Heart right ventricle (tissue), 16 donors: ENCODE measurements around the gene MAP2K1. TPM values are rescaled to one million over a fixed set of nuclear protein-coding genes. Genes with fewer than 3 reads are reported as not detected.
"Not testable (repeated sequence)": the region's sequence is repeated elsewhere in the genome, so short reads cannot be mapped to it uniquely, and the experiment has no call there.

Experiments
- ATAC-seq, 8 donors: fragments of 200-7000 bp; cut with Tn5 transposase; one replicate each; pipeline ENCODE4 v1.9.1; 2020; ENCODE audit warnings: mild to moderate bottlenecking in 8 of 8, moderate library complexity in 8 of 8, moderate number of reproducible peaks in 1 of 8
- DNase-seq, 2 donors: peaks; one replicate each; pipeline ENCODE4 v3.0.0-alpha.2; 2020
- H3K27ac ChIP-seq, 10 donors: fragments of 200-600 bp; sonication (generic) in 2 of 10; one replicate each; pipeline versions ENCODE4 v1.5.0 to v1.8.0; 2020 to 2022; ENCODE audit warnings: mild to moderate bottlenecking in 3 of 10
- H3K27me3 ChIP-seq, 7 donors: fragments of 200-600 bp; one replicate each; pipeline ENCODE4 v1.8.0; 2021 to 2022; ENCODE audit warnings: mild to moderate bottlenecking in 2 of 7
- H3K36me3 ChIP-seq, 9 donors: fragments of 200-600 bp; sonication (generic) in 1 of 9; one replicate each; pipeline versions ENCODE4 v1.5.0 to v1.8.0; 2020 to 2022; ENCODE audit warnings: mild to moderate bottlenecking in 2 of 9
- H3K4me1 ChIP-seq, 9 donors: fragments of 200-600 bp; sonication (generic) in 1 of 9; one replicate each; pipeline versions ENCODE4 v1.5.0 to v1.8.0; 2020 to 2022; ENCODE audit warnings: mild to moderate bottlenecking in 4 of 9
- H3K4me3 ChIP-seq, 10 donors: fragments of 200-600 bp; sonication (generic) in 2 of 10; one replicate each; pipeline versions ENCODE4 v1.5.0 to v1.8.0; 2020 to 2022; ENCODE audit warnings: mild to moderate bottlenecking in 7 of 10, moderate library complexity in 2 of 10
- H3K9me3 ChIP-seq, 11 donors: fragments of 200-600 bp in 10 of 11; sonication (generic) in 2 of 11; one replicate each; pipeline versions ENCODE4 v1.5.0 to v1.8.0; 2013 to 2022; ENCODE audit warnings: mild to moderate bottlenecking in 2 of 11, control low read depth in 1 of 11, moderate library complexity in 1 of 11
- CTCF ChIP-seq, 9 donors: fragments of 200-600 bp; sonication (generic) in 2 of 9; IDR thresholded peaks; one replicate each; pipeline versions ENCODE4 v1.5.0 to v1.8.0; 2021 to 2022; ENCODE audit warnings: antibody characterized with exemption in 9 of 9, mild to moderate bottlenecking in 5 of 9, moderate library complexity in 1 of 9
- WGBS, 2 donors: extraction: QIAGEN DNeasy Blood & Tissue Kit; methylation state at CpG; one replicate each; pipeline ENCODE4 v1.1.7; 2013; ENCODE audit warnings: inconsistent platforms in 1 of 2; 5-methylcytosine and 5-hydroxymethylcytosine counted together
- intact Hi-C, 10 donors: fragments of 100-400 bp; cut with DNase I; formaldehyde crosslinking; loops; one replicate each; pipeline versions ENCODE4 v1.11.1 to v1.14.2; 2022
- polyA plus RNA-seq, 2 donors: library from polyadenylated mRNA; stranded (reverse); fragments of 200-250 nt; gene quantifications; one replicate each; pipeline ENCODE4 v1.2.3, GENCODE V29; 2013
- total RNA-seq, 10 donors: library from RNA; stranded (reverse); fragmentation: NEBNext Ultra II Directional in 3 of 10; extraction: Animal tissue kit (Norgen Biotek cat#: 25700) in 3 of 10; gene quantifications; one replicate each; pipeline versions ENCODE4 v1.2.1 to v1.2.4, GENCODE V29; 2021 to 2023
- donor health status: Arrhythmogenic right ventricular cardiomyopathy.
- donor health status: ischemic (EF 13 %, LVEDD 7.1; RV severe dilation, severe dysfunction).
- donor health status: healthy with polysubstance abuse.
- donor health status: DM: no; HTN: yes; CAD: no.
- donor health status: DM: no; HTN: no; CAD: no.
- donor health status: ischemic (EF 25% LVEDD 6.9; RV normal size, moderate dysfunction).
- donor health status: ischemic (EF 25% LVEDD 5.7; RV mildly dilated, moderate dysfunction).
- donor health status: healthy.
- donor health status: DM: yes; HTN: yes; CAD: no.
- donor health status: Ischemic cardiomyopathy.
- donor health status: ischemic (EF 35%, LVEDD 5.7; RV mildly dilated, moderate dysfunction).
- donor health status: nonischemic (EF 11% LVEDD 7.7; RV severe dilation, severe dysfunction).
- donor health status: DM: yes; HTN: yes; CAD: no.
- donor health status: PGD.
- donor health status: ischemic (EF 29% LVEDD 5.4; RV normal size, mild dysfunction).
- donor health status: nonischemic (EF 23%, LVEDD 6.1; RV moderate dilation, normal function).

Gene MAP2K1
- total and polyA plus RNA-seq, 12 donors: 7.5 to 106 (median 44.7) TPM

GRCh38 chr15:66356359-66357236 lies 30.1 kb upstream of the MAP2K1 start, which contains the start of gene TIPIN:
TIPIN (minus strand) TSS chr15:66356685; CDS start chr15:66352947, 3,738 bp downstream.
- Histone ChIP-seq H3K9me3 (no peaks in the 10 kb centered on the region), H3K4me3 (peak within 1 kb of the TSS; percentile 47 to 76 (median 59)), H3K27me3 (no peaks in the 10 kb centered on the region), H3K4me1 (peaks cover 0 to 14% (median 5%) of the 10 kb centered on the region in 9 donors), H3K36me3 (peaks cover 0 to 15% (median 0%) of the 10 kb centered on the region in 9 donors), H3K27ac (peak within 1 kb of the TSS in 9 of 10 donors; percentile 30 to 87 (median 61))
- 7% methylated on average over 51 of the region's 51 CpGs for WGBS, 2 donors
- ATAC-seq (peak; percentile 98 to 100 (median 99)), DNase-seq (peak; percentile 95 to 97)
- TF ChIP-seq CTCF (IDR thresholded peaks at IDR 0.05): no peak
- intact Hi-C loops: loop anchor here in 3 of 10 donors (1.0 to 10.0 kb wide), 2 partner anchors 30 to 138 kb away; partner anchors contain the start of genes SNAPC5 (in 2 of the 3) and MAP2K1 (in 1 of the 3)

GRCh38 chr15:66359740-66360139 lies 27.0 kb upstream of the MAP2K1 start:
- TF ChIP-seq CTCF (IDR thresholded peaks at IDR 0.05): no peak
- intact Hi-C loops: loop anchor here in 2 of 10 donors (10.0 kb wide), 1 partner anchor 135 kb away; the partner anchor contains the start of gene SNAPC5 (in 2 of the 2)
- H3K27ac ChIP-seq: no peak overlapping the region
- 86 to 91% methylated on average over 7 of the region's 7 CpGs for WGBS, 2 donors
- no peaks in the 10 kb centered on the region for H3K36me3 ChIP-seq
- no peaks in the 10 kb centered on the region for H3K9me3 ChIP-seq
- H3K27me3 ChIP-seq: no peaks in the 10 kb centered on the region
- no peak for ATAC-seq
- H3K4me3 ChIP-seq: no peak overlapping the region
- DNase-seq: no peak
- peaks cover 0 to 14% (median 5%) of the 10 kb centered on the region in 9 donors for H3K4me1 ChIP-seq

- WGBS, 2 donors: 83 to 85% methylated on average over 15 of the region's 15 CpGs
- intact Hi-C loops, H3K4me3 ChIP-seq, H3K27ac ChIP-seq, ATAC-seq, H3K9me3 ChIP-seq, H3K4me1 ChIP-seq, H3K27me3 ChIP-seq, H3K36me3 ChIP-seq, DNase-seq: not testable (repeated sequence)
These were observed 24.8 kb upstream of the MAP2K1 start for GRCh38 chr15:66361745-66362460.

- DNase-seq: no peak
- no peak overlapping the region for H3K4me3 ChIP-seq
- WGBS, 2 donors: 97 to 100% methylated on average over 1 of the region's 1 CpG
- no peaks in the 10 kb centered on the region for H3K36me3 ChIP-seq
- H3K9me3 ChIP-seq: no peaks in the 10 kb centered on the region
- ATAC-seq: no peak
- intact Hi-C loops: no loop called here
- TF ChIP-seq CTCF (IDR thresholded peaks at IDR 0.05): no peak
- H3K27ac ChIP-seq: no peak overlapping the region
- H3K27me3 ChIP-seq: no peaks in the 10 kb centered on the region
- no peaks in the 10 kb centered on the region for H3K4me1 ChIP-seq
These were observed 23.9 kb upstream of the MAP2K1 start for GRCh38 chr15:66362776-66363175.
